WTC11 (cell line): Measurements from ENCODE around the gene CLDN9.

Experiments
- CREB1 ChIP-seq: sonication (generic); formaldehyde crosslinking; IDR thresholded peaks from 2 replicates; pipeline ENCODE4 v1.8.0; 2023; ENCODE audit warnings: mild to moderate bottlenecking, missing genetic modification reagents
- CREM ChIP-seq: sonication (generic); formaldehyde crosslinking; IDR thresholded peaks from 2 replicates; pipeline ENCODE4 v1.8.1; 2022; ENCODE audit warnings: mild to moderate bottlenecking, missing genetic modification reagents, moderate library complexity
- KAT7 ChIP-seq: sonication (generic); formaldehyde crosslinking; IDR thresholded peaks from 2 replicates; pipeline ENCODE4 v1.8.1; 2023; ENCODE audit warnings: missing genetic modification reagents, mild to moderate bottlenecking, borderline replicate concordance
- RELA ChIP-seq: sonication (generic); formaldehyde crosslinking; IDR thresholded peaks from 2 replicates; pipeline ENCODE4 v1.8.1; 2022; ENCODE audit warnings: missing genetic modification reagents, mild to moderate bottlenecking, borderline replicate concordance
- TF ChIP-seq, protein P1 (sequence below): sonication (generic); formaldehyde crosslinking; conservative IDR thresholded peaks from 2 replicates; pipeline ENCODE4 v1.8.1; 2022; ENCODE audit warnings: mild to moderate bottlenecking, missing genetic modification reagents
- TF ChIP-seq, protein P2 (sequence below): fragments of 200-600 bp; IDR thresholded peaks from 2 replicates; pipeline ENCODE4 v1.8.0; 2022; ENCODE audit warnings: antibody characterized with exemption
- TF ChIP-seq, protein P3 (sequence below): sonication (generic); formaldehyde crosslinking; IDR thresholded peaks from 2 replicates; pipeline ENCODE4 v1.8.1; 2022; ENCODE audit warnings: low read depth, missing genetic modification reagents, borderline replicate concordance
- TF ChIP-seq, protein P4 (sequence below): sonication (generic); formaldehyde crosslinking; IDR thresholded peaks from 2 replicates; pipeline ENCODE4 v1.8.1; 2023; ENCODE audit warnings: mild to moderate bottlenecking, missing genetic modification reagents, moderate library complexity

DNA sequence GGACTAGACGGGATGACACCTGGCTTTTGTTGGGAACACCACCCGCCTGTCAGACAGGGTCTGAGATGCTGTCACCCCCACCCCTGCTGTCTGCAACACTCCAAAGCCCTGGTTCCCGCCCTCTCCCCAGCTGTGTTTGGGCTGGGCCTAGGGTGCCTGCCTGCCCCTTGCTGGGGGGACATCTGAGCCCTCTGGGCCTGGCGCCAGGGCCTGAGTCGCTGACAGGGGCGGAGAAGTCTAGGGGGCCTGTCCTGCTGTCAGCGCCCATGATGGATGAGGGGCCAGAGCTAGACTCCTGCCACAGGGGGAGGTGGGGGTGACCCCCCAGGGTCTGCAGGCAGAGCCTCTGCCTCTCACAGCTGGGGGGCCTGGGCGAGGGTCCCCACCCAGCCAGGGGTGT, 24.9 kb upstream of the CLDN9 start:
- TF ChIP-seq RELA (CRISPR knock-in tag) (no peak), KAT7 (no peak), CREM (CRISPR knock-in tag) (no peak), CREB1 (CRISPR knock-in tag) (no peak)
- TF ChIP-seq, protein P1, sequence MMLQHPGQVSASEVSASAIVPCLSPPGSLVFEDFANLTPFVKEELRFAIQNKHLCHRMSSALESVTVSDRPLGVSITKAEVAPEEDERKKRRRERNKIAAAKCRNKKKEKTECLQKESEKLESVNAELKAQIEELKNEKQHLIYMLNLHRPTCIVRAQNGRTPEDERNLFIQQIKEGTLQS (CRISPR knock-in tag) = no peak
- TF ChIP-seq, protein P2, sequence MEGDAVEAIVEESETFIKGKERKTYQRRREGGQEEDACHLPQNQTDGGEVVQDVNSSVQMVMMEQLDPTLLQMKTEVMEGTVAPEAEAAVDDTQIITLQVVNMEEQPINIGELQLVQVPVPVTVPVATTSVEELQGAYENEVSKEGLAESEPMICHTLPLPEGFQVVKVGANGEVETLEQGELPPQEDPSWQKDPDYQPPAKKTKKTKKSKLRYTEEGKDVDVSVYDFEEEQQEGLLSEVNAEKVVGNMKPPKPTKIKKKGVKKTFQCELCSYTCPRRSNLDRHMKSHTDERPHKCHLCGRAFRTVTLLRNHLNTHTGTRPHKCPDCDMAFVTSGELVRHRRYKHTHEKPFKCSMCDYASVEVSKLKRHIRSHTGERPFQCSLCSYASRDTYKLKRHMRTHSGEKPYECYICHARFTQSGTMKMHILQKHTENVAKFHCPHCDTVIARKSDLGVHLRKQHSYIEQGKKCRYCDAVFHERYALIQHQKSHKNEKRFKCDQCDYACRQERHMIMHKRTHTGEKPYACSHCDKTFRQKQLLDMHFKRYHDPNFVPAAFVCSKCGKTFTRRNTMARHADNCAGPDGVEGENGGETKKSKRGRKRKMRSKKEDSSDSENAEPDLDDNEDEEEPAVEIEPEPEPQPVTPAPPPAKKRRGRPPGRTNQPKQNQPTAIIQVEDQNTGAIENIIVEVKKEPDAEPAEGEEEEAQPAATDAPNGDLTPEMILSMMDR = no peak
- TF ChIP-seq, protein P3, sequence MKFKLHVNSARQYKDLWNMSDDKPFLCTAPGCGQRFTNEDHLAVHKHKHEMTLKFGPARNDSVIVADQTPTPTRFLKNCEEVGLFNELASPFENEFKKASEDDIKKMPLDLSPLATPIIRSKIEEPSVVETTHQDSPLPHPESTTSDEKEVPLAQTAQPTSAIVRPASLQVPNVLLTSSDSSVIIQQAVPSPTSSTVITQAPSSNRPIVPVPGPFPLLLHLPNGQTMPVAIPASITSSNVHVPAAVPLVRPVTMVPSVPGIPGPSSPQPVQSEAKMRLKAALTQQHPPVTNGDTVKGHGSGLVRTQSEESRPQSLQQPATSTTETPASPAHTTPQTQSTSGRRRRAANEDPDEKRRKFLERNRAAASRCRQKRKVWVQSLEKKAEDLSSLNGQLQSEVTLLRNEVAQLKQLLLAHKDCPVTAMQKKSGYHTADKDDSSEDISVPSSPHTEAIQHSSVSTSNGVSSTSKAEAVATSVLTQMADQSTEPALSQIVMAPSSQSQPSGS = no peak
- TF ChIP-seq, protein P4, sequence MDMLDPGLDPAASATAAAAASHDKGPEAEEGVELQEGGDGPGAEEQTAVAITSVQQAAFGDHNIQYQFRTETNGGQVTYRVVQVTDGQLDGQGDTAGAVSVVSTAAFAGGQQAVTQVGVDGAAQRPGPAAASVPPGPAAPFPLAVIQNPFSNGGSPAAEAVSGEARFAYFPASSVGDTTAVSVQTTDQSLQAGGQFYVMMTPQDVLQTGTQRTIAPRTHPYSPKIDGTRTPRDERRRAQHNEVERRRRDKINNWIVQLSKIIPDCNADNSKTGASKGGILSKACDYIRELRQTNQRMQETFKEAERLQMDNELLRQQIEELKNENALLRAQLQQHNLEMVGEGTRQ (CRISPR knock-in tag) = no peak
